ENCODE measurements around the gene WNK2.

DNA sequence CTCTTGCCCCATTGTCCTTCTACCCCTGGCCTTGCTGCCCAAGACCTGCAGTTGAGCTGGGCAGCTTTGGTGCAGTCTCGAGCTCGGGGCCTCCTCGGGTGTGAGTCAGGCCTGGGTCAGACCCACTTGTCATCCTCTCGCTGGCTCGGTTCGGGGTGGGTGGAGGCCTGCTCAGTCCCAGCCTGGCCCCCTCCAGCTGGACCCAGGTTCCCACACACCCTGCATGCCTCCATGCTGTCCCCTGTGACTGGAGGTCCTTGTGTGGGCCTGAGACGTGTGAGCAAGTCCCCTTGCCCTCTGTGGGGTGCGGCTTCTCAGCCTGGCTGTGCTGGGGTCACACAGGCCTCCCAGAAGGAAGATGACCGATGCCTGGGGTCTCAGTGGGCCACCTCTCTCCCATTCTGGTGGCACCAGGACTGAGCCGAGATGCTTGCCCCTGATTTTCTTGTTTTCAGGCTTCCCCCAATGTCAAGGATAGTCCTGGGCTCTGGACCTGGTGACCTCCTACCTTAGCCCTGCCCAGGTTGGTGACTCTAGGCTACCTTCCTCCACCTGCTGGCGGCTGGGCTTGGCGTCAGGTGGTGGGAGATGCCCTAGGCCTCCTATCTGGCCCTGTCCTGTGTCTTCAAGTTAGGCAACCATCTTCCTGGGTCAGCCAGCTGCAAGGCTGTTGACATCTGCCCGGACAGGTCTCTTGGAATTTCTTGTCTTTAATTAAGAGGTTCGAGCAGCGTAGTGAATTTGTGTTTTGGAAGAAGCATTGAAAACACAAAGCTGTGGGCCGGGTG lies 15.1 kb downstream of the WNK2 start:
- TF ChIP-seq POLR2A (IDR thresholded peaks at IDR 0.05; ENCODE audit: low read length) = no peak
- no peak for TF ChIP-seq GATA1 (IDR thresholded peaks at IDR 0.05; ENCODE audit: low read depth, low read length)
